NCI-H748 (cell line): ENCODE data around the gene SLC17A5.
"Not testable (repeated sequence)": the region's sequence is repeated elsewhere in the genome, so short reads cannot be mapped to it uniquely, and the experiment has no call there.

Experiments used
- DNase-seq: peaks from one replicate; lab custom pipeline; 2025; ENCODE audit not compliant: unreplicated experiment; lab: John Stamatoyannopoulos, UW

Gene SLC17A5

DNA sequence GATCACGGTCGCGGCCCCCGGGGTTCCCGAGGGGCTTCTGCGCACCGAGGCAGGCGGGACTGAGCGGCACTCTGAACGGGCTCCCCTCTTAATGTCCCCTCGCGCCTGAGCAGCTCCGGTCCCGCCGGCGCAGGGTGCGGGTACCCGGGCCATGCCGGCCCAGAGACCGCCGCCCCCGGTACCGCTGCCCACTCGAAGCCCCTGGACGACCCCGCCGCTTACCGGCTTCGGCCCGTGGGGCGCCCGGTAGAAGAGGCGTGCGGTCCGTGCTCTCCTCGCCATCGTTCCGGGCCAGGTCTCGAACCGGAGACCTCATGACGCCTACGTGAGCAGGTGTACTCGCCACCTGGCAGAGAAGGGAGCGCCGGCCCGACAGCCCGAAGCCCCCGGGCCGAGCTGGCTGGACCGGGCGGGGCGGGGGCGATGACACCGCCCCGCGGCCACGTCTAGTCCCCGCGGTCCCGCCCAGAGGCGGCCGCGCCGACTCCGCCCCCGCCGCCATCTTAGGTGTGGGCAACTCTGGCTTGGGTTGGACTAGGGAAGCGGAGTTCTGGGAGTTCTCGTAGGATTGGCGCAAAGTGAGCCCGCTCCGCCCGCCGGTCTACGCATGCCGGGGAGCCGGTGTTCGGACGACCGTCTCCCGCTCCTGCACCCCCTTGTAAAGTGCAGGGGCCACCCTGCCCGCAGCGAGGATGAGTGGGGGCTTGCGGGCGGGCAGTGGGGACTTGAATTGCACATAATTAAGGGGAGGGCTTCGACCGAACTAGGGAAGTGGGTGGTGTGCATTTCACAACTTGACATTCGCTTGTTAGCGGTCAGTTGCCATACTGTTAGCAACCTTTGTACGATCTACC, at the start of gene SLC17A5:
SLC17A5 (minus strand) TSS at position 422 of the 854 bp plus-strand sequence; CDS start at position 316, 106 bp downstream.
- DNase-seq = peak; percentile 96

- no peak for DNase-seq
Observed at GRCh38 chr6:73703466-73703865, 49.7 kb upstream of the SLC17A5 start.

GRCh38 chr6:73702444-73702843, 48.7 kb upstream of the SLC17A5 start:
- DNase-seq = no peak

DNA sequence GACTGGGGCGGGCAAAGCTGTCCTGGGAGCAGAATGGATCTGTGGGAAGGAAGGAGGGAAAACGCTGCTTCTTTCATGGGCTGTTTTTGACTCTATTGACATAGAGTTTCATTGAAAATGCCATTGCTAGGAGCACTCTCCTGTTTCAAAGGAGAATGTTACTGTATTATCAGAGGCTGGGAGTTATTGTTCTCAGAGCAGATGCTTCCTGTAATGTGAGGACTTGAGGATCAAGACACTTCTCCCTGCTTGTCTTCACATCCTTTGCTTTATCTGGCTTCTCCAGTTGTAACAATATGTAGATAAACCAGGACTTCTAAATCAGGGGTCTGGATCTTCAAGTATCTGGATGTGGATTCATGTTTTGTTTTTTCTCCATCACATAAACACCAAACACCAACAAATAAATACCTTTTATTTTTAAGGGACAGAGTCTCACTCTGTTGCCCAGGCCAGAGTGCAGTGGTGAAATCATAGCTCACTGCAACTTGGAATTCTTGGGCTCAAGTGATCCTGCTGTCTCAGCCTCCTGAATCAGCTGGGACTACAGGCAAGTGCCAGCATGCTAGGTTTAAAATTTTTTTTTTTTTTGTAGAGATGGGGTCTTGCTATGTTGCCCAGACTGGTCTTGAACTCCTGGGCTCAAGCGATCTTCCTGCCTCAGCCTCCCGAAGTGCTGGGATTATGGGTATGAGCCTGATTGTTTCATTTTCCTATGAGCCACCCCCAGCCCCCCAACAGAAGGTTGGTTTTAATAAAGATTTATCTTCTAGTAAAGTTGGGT, 46.1 kb upstream of the SLC17A5 start:
- no peak for DNase-seq

DNA sequence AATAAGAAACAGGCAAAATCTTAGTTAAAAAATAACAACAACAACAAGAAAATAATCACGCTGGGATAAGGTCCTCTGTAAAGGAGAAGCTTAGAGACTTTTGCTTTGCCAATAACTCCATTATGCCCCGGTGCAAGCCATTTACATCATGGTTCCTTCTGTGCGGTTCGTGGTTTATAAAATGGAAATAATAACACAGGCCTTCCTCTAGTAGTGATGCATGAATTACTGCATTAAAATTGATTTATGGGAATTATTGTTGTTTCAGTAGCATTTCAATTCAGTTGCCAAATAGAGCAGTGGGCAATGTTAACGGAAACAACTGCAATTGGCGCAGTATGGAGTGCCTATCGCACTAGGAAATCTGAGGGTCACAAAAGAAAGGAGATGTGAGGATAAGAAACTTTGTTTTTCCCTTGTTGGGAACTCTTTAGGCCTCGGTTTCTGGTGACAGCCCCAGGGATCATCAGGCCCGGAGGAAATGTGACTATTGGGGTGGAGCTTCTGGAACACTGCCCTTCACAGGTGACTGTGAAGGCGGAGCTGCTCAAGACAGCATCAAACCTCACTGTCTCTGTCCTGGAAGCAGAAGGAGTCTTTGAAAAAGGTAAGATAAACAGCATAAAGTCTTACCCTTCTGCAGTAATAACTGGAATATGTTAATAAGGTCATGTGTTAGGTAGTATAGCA, 43.3 kb upstream of the SLC17A5 start:
- no peak for DNase-seq

GRCh38 chr6:73695619-73696421, 42.0 kb upstream of the SLC17A5 start, which contains the start of gene CD109:
CD109 (plus strand) TSS chr6:73696203; CDS start chr6:73696216, 13 bp downstream.
- DNase-seq = peak; percentile 83

DNA sequence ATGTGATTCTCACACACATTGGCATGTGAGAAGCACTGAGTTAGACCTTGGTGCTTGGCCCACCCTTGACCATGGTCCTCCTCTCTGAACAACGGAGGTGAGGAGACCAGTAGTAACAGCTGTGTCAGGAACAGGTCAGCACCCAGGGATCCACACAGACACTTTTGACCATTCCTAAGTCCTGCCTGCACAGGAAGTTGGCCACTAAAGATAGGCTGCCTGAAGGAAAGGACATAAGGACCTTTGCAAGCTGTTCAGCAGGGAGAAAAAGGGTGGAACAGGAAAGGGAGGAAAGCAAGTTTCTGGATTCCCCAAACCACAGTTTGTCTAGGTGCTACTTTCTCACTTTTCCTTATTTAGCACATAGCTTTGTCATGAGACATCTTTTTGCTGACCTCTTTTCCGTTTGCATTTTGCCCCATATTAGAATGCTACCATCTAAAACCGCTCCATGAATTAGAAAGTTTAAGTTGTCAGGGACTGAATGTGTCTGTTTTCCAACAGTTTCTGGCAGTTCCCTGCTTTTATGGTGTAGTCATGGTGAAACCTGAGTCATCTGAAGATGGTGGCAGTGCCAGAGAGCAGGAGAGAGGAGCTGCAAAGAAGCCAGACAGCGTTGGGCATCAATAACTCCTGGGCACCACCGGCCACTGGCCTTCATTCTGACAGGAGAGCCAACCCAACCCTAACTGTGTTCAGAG, 41.1 kb upstream of the SLC17A5 start:
- DNase-seq = no peak

- no peak for DNase-seq
Observed at GRCh38 chr6:73691512-73691911, 37.7 kb upstream of the SLC17A5 start.

DNA sequence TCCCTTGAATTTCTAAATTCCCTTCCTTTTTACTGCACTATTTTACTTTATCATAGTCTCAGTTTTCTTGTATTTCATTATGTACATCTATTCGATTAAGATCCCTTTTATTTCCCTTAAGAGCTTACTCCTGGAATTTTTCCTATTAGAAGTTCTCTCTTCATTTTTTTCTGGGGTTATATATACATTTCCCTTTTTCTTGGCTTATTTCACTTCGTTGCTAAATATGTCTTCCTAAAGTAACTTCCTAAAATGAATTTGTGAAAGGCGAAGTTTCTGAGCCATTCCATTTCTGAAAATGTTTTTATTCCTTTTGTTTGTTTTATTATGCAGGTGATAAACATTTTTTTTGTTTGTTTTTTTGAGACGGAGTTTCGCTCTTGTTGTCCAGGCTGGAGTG, 36.3 kb upstream of the SLC17A5 start:
- no peak for DNase-seq

GRCh38 chr6:73688351-73688750, 34.6 kb upstream of the SLC17A5 start:
- DNase-seq = no peak

GRCh38 chr6:73683574-73683973, 29.8 kb upstream of the SLC17A5 start:
- not testable (repeated sequence) for DNase-seq

- no peak for DNase-seq
Observed at GRCh38 chr6:73680289-73680918, 26.6 kb upstream of the SLC17A5 start.

DNA sequence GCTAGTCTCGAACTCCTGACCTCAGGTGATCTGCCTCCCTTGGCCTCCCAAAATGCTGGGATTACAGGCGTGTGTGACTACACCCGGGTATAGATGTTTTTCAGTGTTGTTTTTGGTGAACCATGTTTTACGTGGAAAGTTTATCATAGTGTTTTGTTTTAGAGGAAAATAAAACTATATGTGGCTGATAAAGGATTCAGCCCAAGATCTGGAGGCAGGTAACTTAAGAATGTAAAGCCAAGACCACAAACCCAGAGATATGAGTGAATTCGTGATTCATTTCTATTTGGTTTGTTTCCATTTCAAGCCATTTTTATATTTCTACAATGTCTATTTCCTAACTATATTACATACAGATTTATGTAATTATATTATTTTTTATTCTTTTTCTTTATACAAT, 26.1 kb upstream of the SLC17A5 start:
- not testable (repeated sequence) for DNase-seq

GRCh38 chr6:73679009-73679408, 25.2 kb upstream of the SLC17A5 start:
- no peak for DNase-seq

- peak; percentile 66 for DNase-seq
Observed at GRCh38 chr6:73675466-73676098, 21.8 kb upstream of the SLC17A5 start.

DNA sequence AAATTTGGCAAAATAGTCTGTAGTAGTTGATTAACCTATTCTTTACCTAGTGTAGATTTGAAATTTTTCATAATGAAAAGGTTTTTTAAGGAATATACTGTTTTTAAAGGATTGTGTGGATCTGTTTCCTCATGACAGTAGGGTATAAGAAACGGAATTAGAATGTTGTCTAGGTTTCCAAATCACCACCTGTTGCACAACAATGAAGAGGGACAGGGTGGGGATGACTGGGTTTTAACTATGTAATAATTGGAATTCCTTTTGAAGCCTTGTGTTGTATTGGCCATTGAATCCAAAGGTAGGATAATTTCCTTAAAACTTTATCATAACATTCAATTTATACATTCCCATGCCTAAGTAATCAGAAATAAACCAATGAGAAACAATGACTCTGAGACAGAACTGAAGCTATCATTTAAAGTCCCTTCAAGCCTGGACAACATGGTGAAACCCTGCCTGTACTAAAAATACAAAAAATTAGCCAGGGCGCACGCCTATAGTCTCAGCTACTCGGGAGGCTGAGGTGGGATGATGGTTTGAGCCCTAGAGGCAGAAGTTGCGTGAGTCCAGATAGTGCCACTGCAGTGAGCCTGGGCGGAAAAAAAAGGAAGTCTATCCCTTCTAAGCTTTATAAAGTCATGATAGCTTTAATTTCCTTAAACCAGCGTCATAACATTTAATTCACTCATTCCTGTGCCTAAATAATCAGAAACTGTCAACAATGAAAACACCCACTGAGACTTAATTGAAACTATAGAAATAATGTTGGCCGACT, 18.3 kb upstream of the SLC17A5 start:
- DNase-seq = no peak

DNA sequence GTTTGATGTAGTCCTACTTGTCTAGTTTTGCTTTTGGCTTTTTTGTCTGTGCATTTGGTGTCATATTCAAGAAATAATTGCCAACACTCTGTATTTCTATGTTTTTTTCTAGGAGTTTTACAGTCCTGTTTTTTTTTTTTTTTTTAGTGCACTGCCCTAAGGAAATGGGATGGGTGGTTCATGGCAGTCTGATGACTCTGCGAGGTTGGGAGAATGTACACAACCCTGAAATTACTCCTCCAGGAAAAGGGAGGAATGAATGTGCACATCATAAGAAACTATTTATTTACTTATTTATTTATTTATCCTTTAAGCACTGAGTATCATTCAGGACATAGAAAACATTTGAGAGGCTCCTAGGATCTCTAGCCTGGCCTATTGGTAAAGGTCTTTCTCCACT, 15.2 kb upstream of the SLC17A5 start:
- no peak for DNase-seq

DNA sequence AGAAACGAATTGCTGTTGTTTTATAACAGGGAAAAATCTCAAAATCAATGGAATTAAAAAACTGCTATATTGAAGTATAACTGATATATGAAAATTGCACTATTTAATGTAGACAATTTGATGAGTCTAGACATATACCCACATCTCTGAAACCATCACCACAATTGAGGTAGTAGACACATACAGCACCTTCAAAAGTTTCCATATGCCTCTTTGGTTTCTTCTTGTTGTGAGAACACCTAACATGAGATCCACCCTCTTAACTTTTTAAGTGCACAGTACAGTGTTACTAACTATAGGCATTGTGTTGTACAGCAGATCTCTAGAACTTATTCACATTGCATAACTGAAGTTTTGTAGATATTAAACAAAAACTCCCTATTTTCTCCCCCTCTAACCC, 14.0 kb upstream of the SLC17A5 start:
- DNase-seq = no peak
